HG02642 (cell line): Measurements from ENCODE around the gene RASA4.
"Not testable (repeated sequence)": the region's sequence is repeated elsewhere in the genome, so short reads cannot be mapped to it uniquely, and the experiment has no call there.

ENCODE experiments used
- ATAC-seq: cut with Tn5 transposase; IDR thresholded peaks from one replicate; pipeline ENCODE4 v1.9.1; 2021; ENCODE audit warnings: mild to moderate bottlenecking; ENCODE audit not compliant: unreplicated experiment, poor library complexity

Gene RASA4

DNA sequence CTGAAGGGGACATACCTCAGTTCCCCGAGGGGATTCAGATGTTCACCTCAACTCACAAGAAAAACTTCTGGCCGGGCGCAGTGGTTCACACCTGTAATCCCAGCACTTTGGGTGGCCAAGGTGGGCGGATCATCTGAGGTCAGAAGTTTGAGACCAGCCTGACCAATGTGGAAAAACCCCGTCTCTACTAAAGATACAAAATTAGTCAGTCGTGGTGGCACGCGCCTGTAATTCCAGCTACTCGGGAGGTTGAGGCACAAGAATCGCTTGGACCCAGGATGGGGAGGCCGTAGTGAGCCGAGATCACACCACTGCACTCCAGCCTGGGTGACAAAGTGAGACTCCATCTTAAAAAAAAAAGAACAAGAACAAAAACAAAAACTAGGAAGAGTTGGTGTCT lies 71.3 kb downstream of the RASA4 start:
- ATAC-seq = not testable (repeated sequence)

- not testable (repeated sequence) for ATAC-seq
Measured at GRCh38 chr7:102544372-102544771, 72.2 kb downstream of the RASA4 start.

DNA sequence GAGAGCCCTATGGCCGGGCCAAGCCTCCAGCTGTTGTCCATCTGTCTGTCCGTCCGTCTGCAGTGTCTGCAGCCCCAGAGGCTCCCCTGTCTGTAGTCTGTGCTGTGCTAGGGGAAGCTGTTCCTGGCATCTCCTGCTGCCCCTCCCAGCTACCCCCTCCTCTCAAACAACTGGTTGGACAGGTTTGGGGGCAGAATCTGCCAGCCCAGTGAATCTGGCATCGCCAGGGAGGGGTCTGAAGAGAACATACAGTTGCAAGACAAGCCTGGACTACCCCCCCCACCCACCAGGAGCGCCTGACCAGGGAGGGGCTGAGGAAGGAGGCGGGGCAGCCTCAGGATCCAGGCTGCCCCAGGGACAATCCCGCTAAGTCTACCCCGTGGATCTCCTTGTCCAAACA lies 73.0 kb downstream of the RASA4 start, which contains the start of gene UPK3BL2:
Gene UPK3BL2 (minus strand): TSS at position 101 of the 400 bp plus-strand sequence. CDS start 60 bp downstream, at position 41.
- not testable (repeated sequence) for ATAC-seq

DNA sequence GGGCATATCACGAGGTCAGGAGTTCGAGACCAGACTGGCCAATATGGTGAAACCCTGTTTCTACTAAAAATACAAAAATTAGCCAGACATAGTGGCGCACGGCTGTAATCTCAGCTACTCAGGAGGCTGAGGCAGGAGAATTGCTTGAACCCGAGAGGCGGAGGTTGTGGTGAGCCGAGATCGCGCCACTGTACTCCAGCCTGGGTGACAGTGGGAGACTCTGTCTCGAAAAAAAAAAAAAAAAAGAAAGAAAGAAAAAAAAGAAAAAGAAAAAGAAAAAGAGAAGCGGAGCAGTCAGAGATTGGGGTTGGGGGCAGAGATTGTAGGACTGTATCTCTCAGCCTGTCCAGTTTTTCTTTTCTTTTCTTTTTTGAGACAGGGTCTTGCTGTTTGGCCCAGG lies 73.8 kb downstream of the RASA4 start:
- not testable (repeated sequence) for ATAC-seq

DNA sequence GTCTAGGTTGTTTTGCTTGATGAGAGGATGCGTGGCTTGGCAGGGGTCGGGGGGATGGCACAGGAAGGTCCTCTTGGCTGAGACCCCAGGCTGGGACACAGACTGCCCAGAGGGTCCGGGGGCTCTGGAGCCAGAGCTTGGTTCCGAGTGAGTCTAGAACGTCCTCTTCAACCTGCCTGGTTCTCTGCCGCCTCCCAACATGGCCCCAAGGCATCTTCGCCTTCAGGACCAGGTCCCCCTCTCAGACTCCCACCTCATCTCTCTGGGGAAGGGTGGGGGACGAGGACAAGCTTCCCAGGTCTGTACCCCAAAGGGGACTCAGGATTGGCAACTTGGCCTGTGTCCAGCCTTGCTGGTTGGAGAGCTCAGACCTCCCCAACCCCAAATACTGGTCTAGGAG lies 74.5 kb downstream of the RASA4 start:
- ATAC-seq = not testable (repeated sequence)

GRCh38 chr7:102540604-102541003 lies 76.0 kb downstream of the RASA4 start:
- ATAC-seq = not testable (repeated sequence)

GRCh38 chr7:102535062-102535615 lies 81.4 kb downstream of the RASA4 start:
- not testable (repeated sequence) for ATAC-seq

- not testable (repeated sequence) for ATAC-seq
Measured at GRCh38 chr7:102532127-102532526, 84.4 kb downstream of the RASA4 start.

- not testable (repeated sequence) for ATAC-seq
Measured at GRCh38 chr7:102531583-102531982, 85.0 kb downstream of the RASA4 start.

DNA sequence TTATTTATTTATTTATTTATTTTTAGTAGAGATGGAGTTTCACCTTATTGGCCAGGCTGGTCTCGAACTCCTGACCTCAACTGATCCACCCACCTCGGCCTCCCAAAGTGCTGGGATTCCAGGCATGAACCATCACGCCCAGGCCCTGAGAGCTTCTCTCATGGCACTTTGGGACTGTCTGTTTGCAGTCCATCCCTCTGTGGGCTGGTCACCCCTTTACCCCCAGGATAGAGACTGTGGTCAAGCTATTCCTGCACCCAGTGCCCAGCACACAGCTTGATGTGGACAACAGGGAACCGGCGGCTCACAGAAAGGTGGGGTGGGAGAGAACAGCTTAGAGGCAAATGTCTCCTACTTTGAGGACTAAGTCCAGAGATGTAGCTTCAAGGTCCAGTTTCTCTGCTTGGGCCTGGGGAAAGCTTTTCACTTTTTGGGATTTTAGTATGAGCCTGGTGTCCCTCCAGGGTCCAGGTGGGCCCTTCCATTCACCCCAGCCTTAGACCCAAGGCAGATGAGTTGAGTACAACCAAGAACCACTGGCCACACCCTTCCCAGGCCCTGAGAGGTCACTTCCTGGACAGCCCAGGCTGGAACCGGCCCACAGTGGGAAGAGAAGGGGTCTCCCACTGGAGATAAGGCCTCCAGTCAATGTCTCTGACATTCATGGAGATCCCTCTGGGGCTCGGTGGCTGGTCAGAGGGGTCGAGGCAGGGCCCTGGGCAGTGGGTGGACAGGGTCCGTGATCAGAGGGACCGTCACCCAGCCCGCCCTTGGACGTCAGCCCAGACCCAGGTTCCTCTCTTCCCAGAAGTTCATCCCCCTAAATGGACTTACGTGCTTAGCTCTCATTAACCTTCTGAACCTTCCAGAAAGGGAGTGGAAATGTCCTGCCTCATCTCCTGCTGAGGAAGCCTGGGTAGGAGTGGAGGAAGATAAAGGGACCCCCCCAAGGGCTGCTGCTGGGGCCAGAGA lies 88.4 kb downstream of the RASA4 start:
- ATAC-seq = not testable (repeated sequence)

DNA sequence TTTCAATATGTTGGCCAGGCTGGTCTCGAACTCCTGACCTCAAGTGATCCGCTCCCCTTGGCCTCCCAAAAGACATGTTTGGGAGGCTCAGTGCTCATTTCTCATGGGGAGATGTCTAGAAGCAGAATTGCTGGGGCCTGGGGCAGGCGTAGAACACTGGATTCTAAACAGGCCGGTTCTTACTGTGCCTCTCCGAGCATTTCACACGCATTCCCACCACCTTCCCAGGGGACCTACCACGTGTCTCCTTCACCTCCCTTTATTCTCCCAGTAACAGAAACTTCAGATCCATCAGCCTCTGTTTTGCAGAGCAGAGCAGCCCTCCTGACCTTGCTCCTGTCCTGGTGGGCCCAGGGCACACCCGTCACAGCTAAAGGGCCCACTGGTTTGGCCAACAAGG lies 89.4 kb downstream of the RASA4 start:
- not testable (repeated sequence) for ATAC-seq

GRCh38 chr7:102524803-102525202 lies 91.8 kb downstream of the RASA4 start:
- not testable (repeated sequence) for ATAC-seq
